ENCODE measurements around the gene PHF21A.

DNA sequence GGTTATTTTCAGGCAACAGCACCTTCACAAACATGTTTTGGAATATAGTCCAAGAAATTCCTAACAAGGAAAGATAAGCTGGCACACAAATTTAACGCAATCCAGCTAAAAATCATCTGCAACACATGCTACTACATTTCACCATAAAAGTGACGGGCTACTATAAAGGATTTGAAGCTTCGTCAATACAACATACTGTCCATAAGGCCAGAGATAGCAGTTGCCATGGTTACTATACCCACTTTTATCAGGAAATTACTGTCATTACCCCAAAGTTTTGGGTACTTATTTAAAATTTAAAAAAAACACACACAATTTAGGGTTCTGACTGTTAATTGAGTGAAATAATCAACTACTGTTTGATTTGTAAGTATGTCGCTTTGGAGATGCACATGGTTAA, 6.9 kb downstream of the PHF21A start:
- TF ChIP-seq, protein P1, sequence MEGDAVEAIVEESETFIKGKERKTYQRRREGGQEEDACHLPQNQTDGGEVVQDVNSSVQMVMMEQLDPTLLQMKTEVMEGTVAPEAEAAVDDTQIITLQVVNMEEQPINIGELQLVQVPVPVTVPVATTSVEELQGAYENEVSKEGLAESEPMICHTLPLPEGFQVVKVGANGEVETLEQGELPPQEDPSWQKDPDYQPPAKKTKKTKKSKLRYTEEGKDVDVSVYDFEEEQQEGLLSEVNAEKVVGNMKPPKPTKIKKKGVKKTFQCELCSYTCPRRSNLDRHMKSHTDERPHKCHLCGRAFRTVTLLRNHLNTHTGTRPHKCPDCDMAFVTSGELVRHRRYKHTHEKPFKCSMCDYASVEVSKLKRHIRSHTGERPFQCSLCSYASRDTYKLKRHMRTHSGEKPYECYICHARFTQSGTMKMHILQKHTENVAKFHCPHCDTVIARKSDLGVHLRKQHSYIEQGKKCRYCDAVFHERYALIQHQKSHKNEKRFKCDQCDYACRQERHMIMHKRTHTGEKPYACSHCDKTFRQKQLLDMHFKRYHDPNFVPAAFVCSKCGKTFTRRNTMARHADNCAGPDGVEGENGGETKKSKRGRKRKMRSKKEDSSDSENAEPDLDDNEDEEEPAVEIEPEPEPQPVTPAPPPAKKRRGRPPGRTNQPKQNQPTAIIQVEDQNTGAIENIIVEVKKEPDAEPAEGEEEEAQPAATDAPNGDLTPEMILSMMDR (conservative IDR thresholded peaks at IDR 0.05; ENCODE audit: low read depth, low read length) = no peak
- no peak for TF ChIP-seq EZH2phosphoT487 (IDR thresholded peaks at IDR 0.05; ENCODE audit: borderline replicate concordance, low read length)
- no peak for TF ChIP-seq EZH2 (IDR thresholded peaks at IDR 0.05; ENCODE audit: low read length, unreplicated experiment)
